Osteocyte (in vitro differentiated cells): ENCODE results near the gene URB2. TPM values are rescaled to one million over a fixed set of nuclear protein-coding genes. Genes with fewer than 3 reads are reported as not detected.

Experiments
- DNase-seq: peaks from one replicate; pipeline ENCODE4 v3.0.0; 2021; ENCODE audit warnings: mixed read lengths; ENCODE audit not compliant: unreplicated experiment; ENCODE audit errors: extremely low spot score
- H3K27ac Mint-ChIP-seq: one replicate; pipeline ENCODE4 v1.8.0; 2021; ENCODE audit warnings: mild to moderate bottlenecking, mixed read lengths; ENCODE audit not compliant: unreplicated experiment
- H3K27me3 Mint-ChIP-seq: one replicate; pipeline ENCODE4 v1.8.0; 2021; ENCODE audit warnings: mixed read lengths; ENCODE audit not compliant: unreplicated experiment
- H3K36me3 Mint-ChIP-seq: one replicate; pipeline ENCODE4 v1.8.0; 2021; ENCODE audit warnings: mixed read lengths; ENCODE audit not compliant: unreplicated experiment
- H3K4me1 Mint-ChIP-seq: one replicate; pipeline ENCODE4 v1.8.0; 2021; ENCODE audit warnings: mixed read lengths; ENCODE audit not compliant: unreplicated experiment
- H3K4me3 Mint-ChIP-seq: one replicate; pipeline ENCODE4 v1.8.0; 2021; ENCODE audit warnings: mild to moderate bottlenecking, moderate library complexity, mixed read lengths; ENCODE audit not compliant: unreplicated experiment
- H3K9me3 Mint-ChIP-seq: one replicate; pipeline ENCODE4 v1.8.0; 2021; ENCODE audit warnings: mixed read lengths; ENCODE audit not compliant: unreplicated experiment
- CTCF ChIP-seq: fragments of 200-600 bp; sonication (generic); IDR thresholded peaks from 2 replicates; pipeline ENCODE4 v1.5.0; 2021; ENCODE audit warnings: antibody characterized with exemption, mild to moderate bottlenecking, moderate library complexity
- total RNA-seq: library from RNA; stranded (reverse); gene quantifications from 2 replicates; pipeline ENCODE4 v1.2.1, GENCODE V29; 2021

URB2 gene
- total RNA-seq, 1 donor from 2014 or later: 11.1 TPM

DNA sequence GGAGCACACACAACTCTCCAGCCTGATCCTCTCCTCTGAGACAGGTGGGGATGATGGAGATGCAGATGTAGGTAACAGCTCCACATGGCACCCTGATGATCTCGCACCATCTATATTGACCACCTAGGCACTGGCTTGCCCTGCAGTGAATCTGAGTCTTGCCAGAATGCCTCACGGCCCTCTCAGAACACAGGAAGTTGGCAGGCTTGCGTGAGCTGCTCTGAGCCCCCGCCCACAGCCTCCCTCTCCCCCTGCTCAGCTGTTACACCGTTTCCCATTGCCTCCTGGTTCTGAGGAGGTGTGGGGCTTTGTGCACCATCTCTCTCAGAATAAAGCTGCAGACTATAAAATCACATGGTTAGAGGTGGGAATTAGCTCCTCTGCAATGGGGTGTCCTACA is 48.0 kb downstream of the URB2 start:
- no peak for DNase-seq
- H3K36me3 Mint-ChIP-seq: no peaks in the 10 kb centered on the region
- H3K27ac Mint-ChIP-seq: no peak overlapping the region
- H3K4me1 Mint-ChIP-seq: peaks cover 5% of the 10 kb centered on the region
- TF ChIP-seq CTCF: no peak
- H3K4me3 Mint-ChIP-seq: no peak overlapping the region
- H3K9me3 Mint-ChIP-seq: no peaks in the 10 kb centered on the region
- H3K27me3 Mint-ChIP-seq: no peaks in the 10 kb centered on the region

DNA sequence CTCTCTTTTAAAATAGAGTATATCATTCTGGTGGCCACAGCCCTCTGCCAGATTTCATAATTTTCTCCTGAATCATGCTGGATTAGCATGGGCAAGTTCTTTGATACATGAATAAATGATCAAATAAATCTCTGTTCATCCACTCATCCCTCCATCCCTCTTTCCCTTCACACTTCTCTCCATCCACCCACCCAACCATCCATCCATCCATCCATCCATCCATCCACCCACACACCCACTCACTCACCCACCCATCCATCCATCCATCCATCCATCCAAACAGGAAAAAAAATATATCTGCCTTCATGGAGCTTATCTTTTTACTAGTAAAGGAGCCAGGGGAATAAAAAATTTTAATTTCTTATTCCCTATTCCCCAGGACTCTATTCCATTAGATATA is 49.3 kb downstream of the URB2 start:
- H3K27ac Mint-ChIP-seq: no peak overlapping the region
- no peaks in the 10 kb centered on the region for H3K27me3 Mint-ChIP-seq
- H3K36me3 Mint-ChIP-seq: no peaks in the 10 kb centered on the region
- H3K4me3 Mint-ChIP-seq: no peak overlapping the region
- no peak for TF ChIP-seq CTCF
- no peaks in the 10 kb centered on the region for H3K4me1 Mint-ChIP-seq
- no peak for DNase-seq
- no peaks in the 10 kb centered on the region for H3K9me3 Mint-ChIP-seq

DNA sequence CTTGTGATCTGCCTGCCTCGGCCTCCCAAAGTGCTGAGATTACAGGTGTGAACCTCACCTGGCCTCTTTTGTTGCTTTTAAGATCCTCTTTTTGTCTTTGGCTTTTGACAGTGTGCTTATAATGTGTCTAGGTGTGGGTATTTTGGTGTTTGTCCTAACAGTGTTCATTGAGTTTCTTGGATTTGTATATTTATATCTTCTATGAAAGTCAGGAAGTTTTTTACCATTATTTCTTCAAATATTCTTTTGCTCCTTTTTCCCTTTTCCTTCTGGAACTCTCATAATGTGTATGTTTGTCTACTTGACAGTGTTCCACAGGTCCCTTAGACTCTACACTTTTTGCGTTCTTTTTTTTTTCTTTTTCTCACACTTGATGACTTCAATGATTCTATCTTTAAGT is 59.1 kb downstream of the URB2 start:
- DNase-seq: no peak
- Mint-ChIP-seq H3K27me3 (no peaks in the 10 kb centered on the region), H3K4me3 (no peak overlapping the region), H3K4me1 (peaks cover 10% of the 10 kb centered on the region), H3K27ac (no peak overlapping the region), H3K9me3 (peaks cover 21% of the 10 kb centered on the region), H3K36me3 (peaks cover 6% of the 10 kb centered on the region)
- no peak for TF ChIP-seq CTCF

- TF ChIP-seq CTCF: no peak
These were observed 63.2 kb downstream of the URB2 start for GRCh38 chr1:229689273-229689672.

GRCh38 chr1:229689904-229690303 is 63.9 kb downstream of the URB2 start:
- H3K4me3 Mint-ChIP-seq: no peak overlapping the region
- DNase-seq: no peak

More at GRCh38 chr1:229689273-229689672, 63.2 kb downstream of the URB2 start:
- no peak for DNase-seq
- Mint-ChIP-seq H3K36me3 (peaks cover 6% of the 10 kb centered on the region), H3K27me3 (no peaks in the 10 kb centered on the region), H3K9me3 (peaks cover 13% of the 10 kb centered on the region), H3K27ac (no peak overlapping the region), H3K4me1 (peaks cover 26% of the 10 kb centered on the region), H3K4me3 (no peak overlapping the region)

More at GRCh38 chr1:229689904-229690303, 63.9 kb downstream of the URB2 start:
- Mint-ChIP-seq H3K27me3 (no peaks in the 10 kb centered on the region), H3K4me1 (peaks cover 32% of the 10 kb centered on the region), H3K27ac (no peak overlapping the region), H3K36me3 (peaks cover 6% of the 10 kb centered on the region), H3K9me3 (peaks cover 13% of the 10 kb centered on the region)
- TF ChIP-seq CTCF: no peak
